Measurements from ENCODE around the gene TNNT2. TPM values are rescaled to one million over a fixed set of nuclear protein-coding genes. Genes with fewer than 3 reads are reported as not detected.
A peak's percentile ranks its signal among the peaks of the same experiment; 100 is the strongest.

The TNNT2 gene
- under 1 TPM; 0.17 to 0.28 TPM for total RNA-seq
- under 1 TPM in 1 of 2 donors, not detected in 1; 0.25 TPM for polyA plus RNA-seq

- TF ChIP-seq NR2F2 (IDR thresholded peaks at IDR 0.05), result peak; percentile 68
- no peak for TF ChIP-seq YY1 (IDR thresholded peaks at IDR 0.05)
- no peak for TF ChIP-seq JUND (IDR thresholded peaks at IDR 0.05)
- Histone ChIP-seq H3K9ac (ENCODE audit: low read depth in 1 of 2, low read length in 2 of 2) (no peak within 1 kb of the TSS), H3K4me3 (ENCODE audit: low read depth in 1 of 3, low read length in 3 of 3) (no peak within 1 kb of the TSS), H3K9me3 (ENCODE audit: control insufficient read depth in 4 of 4, low read length in 3 of 4) (no peaks in the 10 kb centered on the region), H3K36me3 (ENCODE audit: control insufficient read depth in 4 of 4, insufficient read depth in 3 of 4, low read depth in 1 of 4, low read length in 3 of 4) (no peaks in the 10 kb centered on the region), H3K4me1 (ENCODE audit: control insufficient read depth in 4 of 4, insufficient read depth in 4 of 4, low read length in 3 of 4) (no peaks in the 10 kb centered on the region), H3K27ac (ENCODE audit: low read depth in 1 of 2, low read length in 2 of 2) (no peak within 1 kb of the TSS), H3K27me3 (ENCODE audit: control insufficient read depth in 4 of 4, insufficient read depth in 4 of 4, low read length in 3 of 4) (peaks cover 0 to 5% (median 2%) of the 10 kb centered on the region in 4 donors)
- WGBS, result 55% methylated on average over 9 of the region's 9 CpGs
- DNase-seq (ENCODE audit: low spot score), result no peak
These were observed at the start of gene TNNT2 for GRCh38 chr1:201377611-201378092. Gene TNNT2, minus strand, starts transcription at chr1:201377680. Its CDS starts 4,426 bp downstream, at chr1:201373254.

DNA sequence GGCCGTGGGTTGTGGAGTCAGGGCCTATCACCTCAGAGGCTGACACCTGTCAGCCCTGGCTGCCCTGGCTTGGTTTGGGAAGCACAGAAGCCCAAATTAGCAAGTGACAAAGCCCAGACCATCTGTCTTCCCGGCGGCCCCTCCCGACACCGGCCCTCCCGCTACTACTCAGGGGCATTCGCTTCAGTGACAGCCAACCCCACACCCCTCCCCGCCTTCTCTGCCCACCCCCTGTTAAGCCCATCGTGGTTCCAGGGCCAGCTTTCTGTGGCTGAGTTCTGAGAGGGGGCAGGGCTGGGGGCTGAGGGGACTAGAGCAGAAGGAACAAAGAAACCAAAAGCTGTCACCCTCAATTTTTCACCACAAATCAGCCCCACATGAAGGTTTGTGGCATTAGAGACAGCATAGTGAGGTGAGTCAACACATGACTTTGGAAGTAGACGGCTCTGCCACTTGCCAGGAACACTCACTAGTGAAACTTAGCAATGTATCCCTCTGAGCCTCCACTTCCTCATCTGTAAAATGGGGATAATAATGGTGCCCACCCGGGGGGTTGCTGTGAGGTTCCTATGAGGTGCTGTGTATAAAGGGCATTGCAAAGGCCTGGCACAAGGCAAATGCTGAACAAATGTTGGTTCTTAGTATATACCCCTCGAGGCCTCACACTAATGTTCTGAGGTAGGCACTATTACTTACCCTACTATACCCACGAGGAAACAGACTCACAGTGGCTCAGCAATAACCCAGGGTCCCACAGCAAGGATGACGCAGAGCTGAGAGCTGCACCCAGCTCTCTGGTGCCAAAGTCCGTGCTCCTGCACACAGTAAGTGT lies 49.2 kb upstream of the TNNT2 start:
- WGBS, result 71% methylated on average over 15 of the region's 15 CpGs
- no peak overlapping the region for H3K9ac ChIP-seq (ENCODE audit: low read depth in 1 of 2, low read length in 2 of 2)
- H3K27ac ChIP-seq (ENCODE audit: low read depth in 1 of 2, low read length in 2 of 2), result no peak overlapping the region
- no peaks in the 10 kb centered on the region for H3K36me3 ChIP-seq (ENCODE audit: control insufficient read depth in 4 of 4, insufficient read depth in 3 of 4, low read depth in 1 of 4, low read length in 3 of 4)
- H3K4me3 ChIP-seq (ENCODE audit: low read depth in 1 of 3, low read length in 3 of 3), result no peak overlapping the region
- H3K4me1 ChIP-seq (ENCODE audit: control insufficient read depth in 4 of 4, insufficient read depth in 4 of 4, low read length in 3 of 4), result no peaks in the 10 kb centered on the region
- H3K27me3 ChIP-seq (ENCODE audit: control insufficient read depth in 4 of 4, insufficient read depth in 4 of 4, low read length in 3 of 4), result no peaks in the 10 kb centered on the region
- H3K9me3 ChIP-seq (ENCODE audit: control insufficient read depth in 4 of 4, low read length in 3 of 4), result no peaks in the 10 kb centered on the region
- no peak for DNase-seq (ENCODE audit: low spot score)
- no peak for TF ChIP-seq JUND (IDR thresholded peaks at IDR 0.05)
- no peak for TF ChIP-seq HNF4A (conservative IDR thresholded peaks at IDR 0.05)
- TF ChIP-seq, protein P1, sequence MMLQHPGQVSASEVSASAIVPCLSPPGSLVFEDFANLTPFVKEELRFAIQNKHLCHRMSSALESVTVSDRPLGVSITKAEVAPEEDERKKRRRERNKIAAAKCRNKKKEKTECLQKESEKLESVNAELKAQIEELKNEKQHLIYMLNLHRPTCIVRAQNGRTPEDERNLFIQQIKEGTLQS (IDR thresholded peaks at IDR 0.05), result no peak
- TF ChIP-seq RAD21 (IDR thresholded peaks at IDR 0.05), result no peak
- TF ChIP-seq, protein P2, sequence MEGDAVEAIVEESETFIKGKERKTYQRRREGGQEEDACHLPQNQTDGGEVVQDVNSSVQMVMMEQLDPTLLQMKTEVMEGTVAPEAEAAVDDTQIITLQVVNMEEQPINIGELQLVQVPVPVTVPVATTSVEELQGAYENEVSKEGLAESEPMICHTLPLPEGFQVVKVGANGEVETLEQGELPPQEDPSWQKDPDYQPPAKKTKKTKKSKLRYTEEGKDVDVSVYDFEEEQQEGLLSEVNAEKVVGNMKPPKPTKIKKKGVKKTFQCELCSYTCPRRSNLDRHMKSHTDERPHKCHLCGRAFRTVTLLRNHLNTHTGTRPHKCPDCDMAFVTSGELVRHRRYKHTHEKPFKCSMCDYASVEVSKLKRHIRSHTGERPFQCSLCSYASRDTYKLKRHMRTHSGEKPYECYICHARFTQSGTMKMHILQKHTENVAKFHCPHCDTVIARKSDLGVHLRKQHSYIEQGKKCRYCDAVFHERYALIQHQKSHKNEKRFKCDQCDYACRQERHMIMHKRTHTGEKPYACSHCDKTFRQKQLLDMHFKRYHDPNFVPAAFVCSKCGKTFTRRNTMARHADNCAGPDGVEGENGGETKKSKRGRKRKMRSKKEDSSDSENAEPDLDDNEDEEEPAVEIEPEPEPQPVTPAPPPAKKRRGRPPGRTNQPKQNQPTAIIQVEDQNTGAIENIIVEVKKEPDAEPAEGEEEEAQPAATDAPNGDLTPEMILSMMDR (IDR thresholded peaks at IDR 0.05; ENCODE audit: low read depth, low read length, missing input control), result no peak
- TF ChIP-seq EGR1 (IDR thresholded peaks at IDR 0.05; ENCODE audit: low read depth in 2 of 2), result no peak
- TF ChIP-seq TAF1 (conservative IDR thresholded peaks at IDR 0.05), result no peak
- no peak for TF ChIP-seq SP1 (IDR thresholded peaks at IDR 0.05)
- no peak for TF ChIP-seq RXRA (IDR thresholded peaks at IDR 0.05)
- TF ChIP-seq YY1 (IDR thresholded peaks at IDR 0.05), result no peak
- no peak for TF ChIP-seq GABPA (IDR thresholded peaks at IDR 0.05 in 1 of 2, conservative IDR thresholded peaks at IDR 0.05 in 1 of 2)
- TF ChIP-seq, protein P3, sequence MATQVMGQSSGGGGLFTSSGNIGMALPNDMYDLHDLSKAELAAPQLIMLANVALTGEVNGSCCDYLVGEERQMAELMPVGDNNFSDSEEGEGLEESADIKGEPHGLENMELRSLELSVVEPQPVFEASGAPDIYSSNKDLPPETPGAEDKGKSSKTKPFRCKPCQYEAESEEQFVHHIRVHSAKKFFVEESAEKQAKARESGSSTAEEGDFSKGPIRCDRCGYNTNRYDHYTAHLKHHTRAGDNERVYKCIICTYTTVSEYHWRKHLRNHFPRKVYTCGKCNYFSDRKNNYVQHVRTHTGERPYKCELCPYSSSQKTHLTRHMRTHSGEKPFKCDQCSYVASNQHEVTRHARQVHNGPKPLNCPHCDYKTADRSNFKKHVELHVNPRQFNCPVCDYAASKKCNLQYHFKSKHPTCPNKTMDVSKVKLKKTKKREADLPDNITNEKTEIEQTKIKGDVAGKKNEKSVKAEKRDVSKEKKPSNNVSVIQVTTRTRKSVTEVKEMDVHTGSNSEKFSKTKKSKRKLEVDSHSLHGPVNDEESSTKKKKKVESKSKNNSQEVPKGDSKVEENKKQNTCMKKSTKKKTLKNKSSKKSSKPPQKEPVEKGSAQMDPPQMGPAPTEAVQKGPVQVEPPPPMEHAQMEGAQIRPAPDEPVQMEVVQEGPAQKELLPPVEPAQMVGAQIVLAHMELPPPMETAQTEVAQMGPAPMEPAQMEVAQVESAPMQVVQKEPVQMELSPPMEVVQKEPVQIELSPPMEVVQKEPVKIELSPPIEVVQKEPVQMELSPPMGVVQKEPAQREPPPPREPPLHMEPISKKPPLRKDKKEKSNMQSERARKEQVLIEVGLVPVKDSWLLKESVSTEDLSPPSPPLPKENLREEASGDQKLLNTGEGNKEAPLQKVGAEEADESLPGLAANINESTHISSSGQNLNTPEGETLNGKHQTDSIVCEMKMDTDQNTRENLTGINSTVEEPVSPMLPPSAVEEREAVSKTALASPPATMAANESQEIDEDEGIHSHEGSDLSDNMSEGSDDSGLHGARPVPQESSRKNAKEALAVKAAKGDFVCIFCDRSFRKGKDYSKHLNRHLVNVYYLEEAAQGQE (IDR thresholded peaks at IDR 0.05), result no peak
- no peak for TF ChIP-seq HNF4G (IDR thresholded peaks at IDR 0.05)
- no peak for TF ChIP-seq FOXA1 (IDR thresholded peaks at IDR 0.05)
- TF ChIP-seq ZBTB33 (IDR thresholded peaks at IDR 0.05), result no peak
- TF ChIP-seq, protein P4, sequence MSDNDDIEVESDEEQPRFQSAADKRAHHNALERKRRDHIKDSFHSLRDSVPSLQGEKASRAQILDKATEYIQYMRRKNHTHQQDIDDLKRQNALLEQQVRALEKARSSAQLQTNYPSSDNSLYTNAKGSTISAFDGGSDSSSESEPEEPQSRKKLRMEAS (IDR thresholded peaks at IDR 0.05), result no peak
- TF ChIP-seq NR2F2 (IDR thresholded peaks at IDR 0.05), result no peak
- no peak for TF ChIP-seq FOXA2 (IDR thresholded peaks at IDR 0.05)
